ENCODE data around the gene KIFC1. TPM values are rescaled to one million over a fixed set of nuclear protein-coding genes. Genes with fewer than 3 reads are reported as not detected.

Gene KIFC1
- total and polyA plus RNA-seq, 2 of the 4 experiments (the other 2 are of a cell fraction): 33.9 to 40.6 TPM

GRCh38 chr6:33407132-33407718 is 15.6 kb downstream of the KIFC1 start:
- Histone ChIP-seq H3K4me2 (ENCODE audit: low read depth, low read length) (no peak overlapping the region), H2AFZ (replicated peaks; ENCODE audit: low read length, poor library complexity) (no peak overlapping the region), H4K20me1 (ENCODE audit: insufficient read depth, low read length) (no peaks in the 10 kb centered on the region; the same call in 1 of the 2 replicates), H3K23ac (ENCODE audit: low read depth, low read length) (no peak overlapping the region), H3K36me3 (ENCODE audit: control insufficient read depth, insufficient read depth, low read length) (peaks cover 22% of the 10 kb centered on the region), H3K4me1 (ENCODE audit: control insufficient read depth, insufficient read depth, low read length) (no peaks in the 10 kb centered on the region; the same call in 1 of the 2 replicates), H4K91ac (ENCODE audit: insufficient read depth, low read depth, low read length) (no peak overlapping the region), H2BK5ac (ENCODE audit: low read depth, low read length, poor library complexity, severe bottlenecking) (no peak overlapping the region), H3K79me1 (ENCODE audit: low read depth in 1 of 2, low read length in 2 of 2) (peaks cover 15 to 41% of the 10 kb centered on the region in 2 experiments), H3K9me3 (ENCODE audit: control insufficient read depth, insufficient read depth, low read length) (no peaks in the 10 kb centered on the region), H3K18ac (ENCODE audit: low read depth, low read length) (no peak overlapping the region), H3K9ac (ENCODE audit: low read depth, low read length) (no peak overlapping the region), H3K4ac (ENCODE audit: low read depth, low read length) (no peak overlapping the region), H3K27me3 (ENCODE audit: control insufficient read depth, insufficient read depth, low read length) (no peaks in the 10 kb centered on the region), H3K14ac (replicated peaks; ENCODE audit: low read depth, low read length) (no peak overlapping the region), H3K4me3 (ENCODE audit: insufficient read depth, low read depth, low read length) (no peak overlapping the region), H2BK120ac (ENCODE audit: low read depth, low read length) (no peak overlapping the region), H2BK15ac (ENCODE audit: low read depth, low read length) (no peak overlapping the region), H3K9me1 (ENCODE audit: insufficient read depth, low read length) (no peaks in the 10 kb centered on the region), H2BK20ac (ENCODE audit: low read depth, low read length) (no peak overlapping the region), H2AK5ac (ENCODE audit: low read depth, low read length) (no peak overlapping the region), H4K5ac (ENCODE audit: low read depth, low read length) (no peak overlapping the region), H4K8ac (ENCODE audit: low read depth in 2 of 2, low read length in 2 of 2) (0 out of 4 replicates have a peak overlapping the region, but pooled peaks of 1 of the 2 experiments have one; percentile 20), H2AK9ac (replicated peaks; ENCODE audit: low read depth, low read length, poor library complexity) (no peak overlapping the region), H3K27ac (ENCODE audit: insufficient read depth, low read length) (no peak overlapping the region), H3K56ac (ENCODE audit: extremely low read depth, insufficient read depth, low read length) (no peak overlapping the region)
- dilution Hi-C loops (cut with HindIII; ENCODE audit: low sequenced_read_pairs, unreplicated experiment) (no loop called here), in situ Hi-C loops (cut with MboI; ENCODE audit: low sequenced_read_pairs) (no loop called here), intact Hi-C loops (cut with micrococcal nuclease) (no loop called here)
- ChIA-PET POLR2A (ENCODE audit: unreplicated experiment) (interaction anchor here (0.6 kb wide), 1 partner anchor 89 kb away, joined by 3 read pairs; no protein-coding TSS in a partner anchor), CTCF (no interaction called here)
- WGBS, 2 experiments (ENCODE audit: extremely low coverage in 2 of 2, insufficient read length in 1 of 2): no CpG with 5 or more reads among the region's 5 CpGs
- ATAC-seq (ENCODE audit: low read depth): no peak
- DNase-seq: peak; percentile 69
- BruUV-seq (replicated peaks): no TSS peak
- TF ChIP-seq RFX5 (IDR thresholded peaks at IDR 0.05; ENCODE audit: low read depth, low read length): no peak
- peak; percentile 49; the same call in 1 of the 2 replicates for TF ChIP-seq SMC3 (IDR thresholded peaks at IDR 0.05; ENCODE audit: low read depth, low read length)
- no peak for TF ChIP-seq MXI1 (IDR thresholded peaks at IDR 0.05; ENCODE audit: borderline replicate concordance, low read depth, low read length)
- peak; percentile 53 for TF ChIP-seq CTCF (conservative IDR thresholded peaks at IDR 0.05; ENCODE audit: low read depth, low read length)
- no peak for TF ChIP-seq FOS (IDR thresholded peaks at IDR 0.05; ENCODE audit: low read depth, low read length)
- peak; percentile 66 for TF ChIP-seq RAD21 (IDR thresholded peaks at IDR 0.05; ENCODE audit: low read length)
- no peak for TF ChIP-seq CEBPB (IDR thresholded peaks at IDR 0.05; ENCODE audit: low read depth, low read length)
